Measurements from ENCODE around the gene KLHL21. TPM values are rescaled to one million over a fixed set of nuclear protein-coding genes. Genes with fewer than 3 reads are reported as not detected.
A peak's percentile ranks its signal among the peaks of the same experiment; 100 is the strongest.
"Not testable (repeated sequence)": the region's sequence is repeated elsewhere in the genome, so short reads cannot be mapped to it uniquely, and the experiment has no call there.

Gene KLHL21
- polyA plus RNA-seq, 1 experiment: 19.2 TPM

- DNase-seq (ENCODE audit: low read depth): no peak
- Histone ChIP-seq H3K36me3 (ENCODE audit: control insufficient read depth, insufficient read depth, low read length) (peaks cover 33% of the 10 kb centered on the region), H3K4me3 (ENCODE audit: low read depth, low read length) (peak overlapping the region; percentile 97), H3K27me3 (ENCODE audit: control insufficient read depth, insufficient read depth, low read length) (no peaks in the 10 kb centered on the region)
- ChIA-PET CTCF (interaction anchor here (0.8 to 5.6 kb wide), 3 partner anchors 23 to 46 kb away, joined by 3 to 29 read pairs (median 4); partner anchors contain the start of genes NOL9 and TAS1R1), POLR2A (no interaction called here)
- TF ChIP-seq CTCF (IDR thresholded peaks at IDR 0.05; ENCODE audit: insufficient read depth, low read depth, low read length): no peak
These were observed 2.1 kb downstream of the KLHL21 start for GRCh38 chr1:6600410-6601048.

GRCh38 chr1:6599991-6600390 is 2.7 kb downstream of the KLHL21 start:
- Histone ChIP-seq H3K36me3 (ENCODE audit: control insufficient read depth, insufficient read depth, low read length) (peaks cover 37% of the 10 kb centered on the region), H3K4me3 (ENCODE audit: low read depth, low read length) (peak overlapping the region; percentile 97)
- H3K27me3 ChIP-seq (ENCODE audit: control insufficient read depth, insufficient read depth, low read length); DNase-seq (ENCODE audit: low read depth); POLR2A ChIA-PET: not testable (repeated sequence)
- CTCF ChIA-PET: interaction anchor here (0.8 to 5.6 kb wide), 2 partner anchors 24 to 46 kb away, joined by 3 to 29 read pairs; partner anchors contain the start of genes NOL9 and TAS1R1

GRCh38 chr1:6599141-6599975 is 3.3 kb downstream of the KLHL21 start:
- H3K27me3 ChIP-seq (ENCODE audit: control insufficient read depth, insufficient read depth, low read length): no peaks in the 10 kb centered on the region
- ChIA-PET POLR2A (no interaction called here), CTCF (interaction anchor here (0.8 to 5.6 kb wide), 2 partner anchors 23 to 45 kb away, joined by 3 to 29 read pairs; partner anchors contain the start of genes NOL9 and TAS1R1)
- H3K36me3 ChIP-seq (ENCODE audit: control insufficient read depth, insufficient read depth, low read length): peaks cover 39% of the 10 kb centered on the region
- no peak for TF ChIP-seq CTCF (IDR thresholded peaks at IDR 0.05; ENCODE audit: insufficient read depth, low read depth, low read length)
- peak overlapping the region; percentile 14; the same call in 1 of the 2 replicates for H3K4me3 ChIP-seq (ENCODE audit: low read depth, low read length)
- DNase-seq (ENCODE audit: low read depth): no peak

GRCh38 chr1:6597777-6598131 is 4.9 kb downstream of the KLHL21 start:
- no peak for DNase-seq (ENCODE audit: low read depth)
- TF ChIP-seq CTCF (IDR thresholded peaks at IDR 0.05; ENCODE audit: insufficient read depth, low read depth, low read length): no peak
- ChIA-PET POLR2A (no interaction called here), CTCF (interaction anchor here (1.0 to 5.6 kb wide), 2 partner anchors 8 to 44 kb away, joined by 3 to 29 read pairs; partner anchors contain the start of genes NOL9 and TAS1R1)
- Histone ChIP-seq H3K4me3 (ENCODE audit: low read depth, low read length) (no peak overlapping the region), H3K36me3 (ENCODE audit: control insufficient read depth, insufficient read depth, low read length) (peaks cover 50% of the 10 kb centered on the region), H3K27me3 (ENCODE audit: control insufficient read depth, insufficient read depth, low read length) (no peaks in the 10 kb centered on the region)

- CTCF ChIA-PET: interaction anchor here (0.6 to 1.0 kb wide), 3 partner anchors 8 to 45 kb away, joined by 3 to 4 read pairs (median 3); no protein-coding TSS in a partner anchor
- DNase-seq (ENCODE audit: low read depth): no peak
- POLR2A ChIA-PET: no interaction called here
- no peak for TF ChIP-seq CTCF (IDR thresholded peaks at IDR 0.05; ENCODE audit: insufficient read depth, low read depth, low read length)
- Histone ChIP-seq H3K4me3 (ENCODE audit: low read depth, low read length) (no peak overlapping the region), H3K36me3 (ENCODE audit: control insufficient read depth, insufficient read depth, low read length) (peaks cover 54% of the 10 kb centered on the region), H3K27me3 (ENCODE audit: control insufficient read depth, insufficient read depth, low read length) (no peaks in the 10 kb centered on the region)
These were observed 5.5 kb downstream of the KLHL21 start for GRCh38 chr1:6596886-6597776.
